ENCODE data around the gene PSMB5. TPM values are rescaled to one million over a fixed set of nuclear protein-coding genes. Genes with fewer than 3 reads are reported as not detected.
A peak's percentile ranks its signal among the peaks of the same experiment; 100 is the strongest.

The PSMB5 gene
- total and polyA plus RNA-seq, 2 of the 13 experiments (the other 11 are each of a cell fraction or from before 2014, with no cell fraction given), result 705 to 871 TPM

DNA sequence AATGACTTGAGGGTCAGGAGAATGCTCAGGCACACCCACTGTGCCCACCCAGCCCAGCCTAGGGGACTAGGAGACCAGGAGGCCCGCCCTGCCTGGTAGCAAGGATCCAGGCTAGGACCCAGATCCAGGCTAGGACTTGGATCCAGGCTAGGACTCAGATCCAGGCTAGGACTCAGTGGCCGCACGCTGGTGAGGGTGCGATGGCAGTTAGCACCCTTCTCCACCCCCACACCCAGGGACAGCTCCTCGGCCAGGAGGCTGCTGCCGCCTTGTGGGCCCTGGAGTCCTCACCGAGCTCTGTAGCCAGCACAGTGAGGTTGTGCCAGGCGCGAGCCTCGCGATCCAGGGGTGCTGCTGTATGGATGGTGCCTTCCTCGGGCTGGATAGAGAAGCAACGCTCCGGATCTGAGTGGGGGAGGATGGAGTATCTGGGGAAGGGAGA is 17.5 kb upstream of the PSMB5 start (continued):
- TF ChIP-seq SMAD9 (CRISPR knock-in tag; IDR thresholded peaks at IDR 0.05) (no peak), ZNF574 (CRISPR knock-in tag; IDR thresholded peaks at IDR 0.05) (no peak; the same call in 1 of the 2 replicates), ZSCAN20 (CRISPR knock-in tag; IDR thresholded peaks at IDR 0.05; ENCODE audit: borderline replicate concordance) (no peak), PHF5A (CRISPR knock-in tag; IDR thresholded peaks at IDR 0.05; ENCODE audit: low read depth, unreplicated experiment) (no peak), ZNF761 (CRISPR knock-in tag; conservative IDR thresholded peaks at IDR 0.05) (peak; percentile 21; the same call in 1 of the 2 replicates), FOXC1 (CRISPR knock-in tag; IDR thresholded peaks at IDR 0.05; ENCODE audit: borderline replicate concordance) (no peak), ZBTB46 (CRISPR knock-in tag; IDR thresholded peaks at IDR 0.05; ENCODE audit: borderline replicate concordance) (peak; percentile 83; the same call in 1 of the 2 replicates), ZNF281 (CRISPR knock-in tag; IDR thresholded peaks at IDR 0.05; ENCODE audit: borderline replicate concordance) (peak; percentile 82; the same call in 1 of the 2 replicates), EP300 (IDR thresholded peaks at IDR 0.05; ENCODE audit: low read depth in 2 of 2, low read length in 2 of 2) (no peak), EP300 (CRISPR knock-in tag; IDR thresholded peaks at IDR 0.05; ENCODE audit: borderline replicate concordance) (no peak), NFRKB (IDR thresholded peaks at IDR 0.05) (no peak)
- TF ChIP-seq, protein P1, sequence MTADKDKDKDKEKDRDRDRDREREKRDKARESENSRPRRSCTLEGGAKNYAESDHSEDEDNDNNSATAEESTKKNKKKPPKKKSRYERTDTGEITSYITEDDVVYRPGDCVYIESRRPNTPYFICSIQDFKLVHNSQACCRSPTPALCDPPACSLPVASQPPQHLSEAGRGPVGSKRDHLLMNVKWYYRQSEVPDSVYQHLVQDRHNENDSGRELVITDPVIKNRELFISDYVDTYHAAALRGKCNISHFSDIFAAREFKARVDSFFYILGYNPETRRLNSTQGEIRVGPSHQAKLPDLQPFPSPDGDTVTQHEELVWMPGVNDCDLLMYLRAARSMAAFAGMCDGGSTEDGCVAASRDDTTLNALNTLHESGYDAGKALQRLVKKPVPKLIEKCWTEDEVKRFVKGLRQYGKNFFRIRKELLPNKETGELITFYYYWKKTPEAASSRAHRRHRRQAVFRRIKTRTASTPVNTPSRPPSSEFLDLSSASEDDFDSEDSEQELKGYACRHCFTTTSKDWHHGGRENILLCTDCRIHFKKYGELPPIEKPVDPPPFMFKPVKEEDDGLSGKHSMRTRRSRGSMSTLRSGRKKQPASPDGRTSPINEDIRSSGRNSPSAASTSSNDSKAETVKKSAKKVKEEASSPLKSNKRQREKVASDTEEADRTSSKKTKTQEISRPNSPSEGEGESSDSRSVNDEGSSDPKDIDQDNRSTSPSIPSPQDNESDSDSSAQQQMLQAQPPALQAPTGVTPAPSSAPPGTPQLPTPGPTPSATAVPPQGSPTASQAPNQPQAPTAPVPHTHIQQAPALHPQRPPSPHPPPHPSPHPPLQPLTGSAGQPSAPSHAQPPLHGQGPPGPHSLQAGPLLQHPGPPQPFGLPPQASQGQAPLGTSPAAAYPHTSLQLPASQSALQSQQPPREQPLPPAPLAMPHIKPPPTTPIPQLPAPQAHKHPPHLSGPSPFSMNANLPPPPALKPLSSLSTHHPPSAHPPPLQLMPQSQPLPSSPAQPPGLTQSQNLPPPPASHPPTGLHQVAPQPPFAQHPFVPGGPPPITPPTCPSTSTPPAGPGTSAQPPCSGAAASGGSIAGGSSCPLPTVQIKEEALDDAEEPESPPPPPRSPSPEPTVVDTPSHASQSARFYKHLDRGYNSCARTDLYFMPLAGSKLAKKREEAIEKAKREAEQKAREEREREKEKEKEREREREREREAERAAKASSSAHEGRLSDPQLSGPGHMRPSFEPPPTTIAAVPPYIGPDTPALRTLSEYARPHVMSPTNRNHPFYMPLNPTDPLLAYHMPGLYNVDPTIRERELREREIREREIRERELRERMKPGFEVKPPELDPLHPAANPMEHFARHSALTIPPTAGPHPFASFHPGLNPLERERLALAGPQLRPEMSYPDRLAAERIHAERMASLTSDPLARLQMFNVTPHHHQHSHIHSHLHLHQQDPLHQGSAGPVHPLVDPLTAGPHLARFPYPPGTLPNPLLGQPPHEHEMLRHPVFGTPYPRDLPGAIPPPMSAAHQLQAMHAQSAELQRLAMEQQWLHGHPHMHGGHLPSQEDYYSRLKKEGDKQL (CRISPR knock-in tag; IDR thresholded peaks at IDR 0.05; ENCODE audit: low read depth), result no peak
- TF ChIP-seq, protein P2, sequence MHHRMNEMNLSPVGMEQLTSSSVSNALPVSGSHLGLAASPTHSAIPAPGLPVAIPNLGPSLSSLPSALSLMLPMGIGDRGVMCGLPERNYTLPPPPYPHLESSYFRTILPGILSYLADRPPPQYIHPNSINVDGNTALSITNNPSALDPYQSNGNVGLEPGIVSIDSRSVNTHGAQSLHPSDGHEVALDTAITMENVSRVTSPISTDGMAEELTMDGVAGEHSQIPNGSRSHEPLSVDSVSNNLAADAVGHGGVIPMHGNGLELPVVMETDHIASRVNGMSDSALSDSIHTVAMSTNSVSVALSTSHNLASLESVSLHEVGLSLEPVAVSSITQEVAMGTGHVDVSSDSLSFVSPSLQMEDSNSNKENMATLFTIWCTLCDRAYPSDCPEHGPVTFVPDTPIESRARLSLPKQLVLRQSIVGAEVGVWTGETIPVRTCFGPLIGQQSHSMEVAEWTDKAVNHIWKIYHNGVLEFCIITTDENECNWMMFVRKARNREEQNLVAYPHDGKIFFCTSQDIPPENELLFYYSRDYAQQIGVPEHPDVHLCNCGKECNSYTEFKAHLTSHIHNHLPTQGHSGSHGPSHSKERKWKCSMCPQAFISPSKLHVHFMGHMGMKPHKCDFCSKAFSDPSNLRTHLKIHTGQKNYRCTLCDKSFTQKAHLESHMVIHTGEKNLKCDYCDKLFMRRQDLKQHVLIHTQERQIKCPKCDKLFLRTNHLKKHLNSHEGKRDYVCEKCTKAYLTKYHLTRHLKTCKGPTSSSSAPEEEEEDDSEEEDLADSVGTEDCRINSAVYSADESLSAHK (CRISPR knock-in tag; IDR thresholded peaks at IDR 0.05; ENCODE audit: borderline replicate concordance), result no peak
